Testis (tissue), 2 donors: ENCODE results near the gene MACROD2.

Experiments used
- CTCF ChIP-seq, 3 experiments: fragments of 450-650 bp in 2 of 3; fragments of 200-600 bp in 1 of 3; sonication (generic) in 1 of 3; IDR thresholded peaks; one replicate each; pipeline ENCODE4 v1.5.1; 2016 to 2019; ENCODE audit warnings: antibody characterized with exemption in 3 of 3, mild to moderate bottlenecking in 2 of 3, moderate library complexity in 1 of 3
- POLR2A ChIP-seq: fragments of 450-650 bp; IDR thresholded peaks from one replicate; pipeline ENCODE4 v1.6.1; 2017; ENCODE audit warnings: antibody characterized with exemption, mild to moderate bottlenecking, moderate library complexity

GRCh38 chr20:15860850-15861249 lies 1865.5 kb downstream of the MACROD2 start:
- TF ChIP-seq CTCF (IDR thresholded peaks at IDR 0.05) (no peak), POLR2A (no peak)
